GM19455 (cell line): ENCODE measurements around the gene CCDC137.

Experiments
- ATAC-seq: cut with Tn5 transposase; IDR thresholded peaks from one replicate; pipeline ENCODE4 v1.9.1; 2021; ENCODE audit not compliant: unreplicated experiment

Gene CCDC137

DNA sequence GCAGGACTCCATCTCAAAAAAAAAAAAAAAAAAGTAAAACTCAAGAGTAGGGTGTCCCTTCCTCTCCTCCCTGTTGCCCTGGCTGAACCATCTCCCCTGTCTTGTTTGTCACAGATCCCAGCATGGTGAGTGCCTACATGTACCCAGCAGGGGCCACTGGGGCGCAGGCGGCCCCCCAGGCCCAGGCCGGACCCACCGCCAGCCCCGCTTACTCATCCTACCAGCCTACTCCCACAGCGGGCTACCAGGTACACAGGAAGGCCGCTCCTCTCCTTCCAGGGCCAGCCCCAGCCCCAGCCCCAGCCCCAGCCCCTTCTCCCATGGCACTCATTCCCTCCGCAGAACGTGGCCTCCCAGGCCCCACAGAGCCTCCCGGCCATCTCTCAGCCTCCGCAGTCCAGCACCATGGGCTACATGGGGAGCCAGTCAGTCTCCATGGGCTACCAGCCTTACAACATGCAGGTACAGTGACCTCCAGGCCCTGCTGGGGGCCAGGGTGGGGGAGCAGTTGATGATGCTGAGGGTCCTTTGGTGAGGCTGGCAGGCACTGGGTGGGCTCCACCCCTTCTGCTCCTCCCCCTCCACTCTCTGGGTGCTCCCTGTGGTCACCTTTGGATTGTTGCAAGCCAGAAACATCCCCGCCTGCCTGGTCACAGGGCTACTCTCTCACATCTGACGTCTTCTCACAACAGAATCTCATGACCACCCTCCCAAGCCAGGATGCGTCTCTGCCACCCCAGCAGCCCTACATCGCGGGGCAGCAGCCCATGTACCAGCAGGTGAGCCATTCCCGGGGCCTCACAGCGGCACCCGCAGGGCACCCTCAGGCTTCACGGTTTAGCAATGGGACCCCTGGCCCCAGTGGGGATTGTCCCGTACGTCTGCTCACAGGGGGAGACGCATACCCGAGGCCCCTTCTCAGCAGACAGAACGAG, 34.1 kb downstream of the CCDC137 start:
- ATAC-seq, result no peak

DNA sequence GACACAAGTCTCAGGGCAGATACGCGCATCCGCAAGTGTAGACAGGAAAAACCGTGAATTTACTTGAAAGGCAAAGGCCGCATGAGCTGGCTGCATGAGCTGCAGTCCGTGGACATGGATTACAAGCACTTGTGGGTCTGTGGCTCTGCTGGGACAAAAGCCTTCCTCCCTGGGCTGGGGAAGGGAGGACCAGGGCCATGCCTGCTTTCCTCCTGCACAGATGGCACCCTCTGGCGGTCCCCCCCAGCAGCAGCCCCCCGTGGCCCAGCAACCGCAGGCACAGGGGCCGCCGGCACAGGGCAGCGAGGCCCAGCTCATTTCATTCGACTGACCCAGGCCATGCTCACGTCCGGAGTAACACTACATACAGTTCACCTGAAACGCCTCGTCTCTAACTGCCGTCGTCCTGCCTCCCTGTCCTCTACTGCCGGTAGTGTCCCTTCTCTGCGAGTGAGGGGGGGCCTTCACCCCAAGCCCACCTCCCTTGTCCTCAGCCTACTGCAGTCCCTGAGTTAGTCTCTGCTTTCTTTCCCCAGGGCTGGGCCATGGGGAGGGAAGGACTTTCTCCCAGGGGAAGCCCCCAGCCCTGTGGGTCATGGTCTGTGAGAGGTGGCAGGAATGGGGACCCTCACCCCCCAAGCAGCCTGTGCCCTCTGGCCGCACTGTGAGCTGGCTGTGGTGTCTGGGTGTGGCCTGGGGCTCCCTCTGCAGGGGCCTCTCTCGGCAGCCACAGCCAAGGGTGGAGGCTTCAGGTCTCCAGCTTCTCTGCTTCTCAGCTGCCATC, 34.9 kb downstream of the CCDC137 start:
- no peak for ATAC-seq

- peak; percentile 77 for ATAC-seq
Measured at GRCh38 chr17:81702934-81703746, 36.6 kb downstream of the CCDC137 start, which contains the start of gene MRPL12. Gene MRPL12, plus strand, starts transcription at chr17:81703367. Its CDS starts 135 bp downstream, at chr17:81703502.

- no peak for ATAC-seq
Measured at GRCh38 chr17:81703747-81704654, 37.5 kb downstream of the CCDC137 start.

DNA sequence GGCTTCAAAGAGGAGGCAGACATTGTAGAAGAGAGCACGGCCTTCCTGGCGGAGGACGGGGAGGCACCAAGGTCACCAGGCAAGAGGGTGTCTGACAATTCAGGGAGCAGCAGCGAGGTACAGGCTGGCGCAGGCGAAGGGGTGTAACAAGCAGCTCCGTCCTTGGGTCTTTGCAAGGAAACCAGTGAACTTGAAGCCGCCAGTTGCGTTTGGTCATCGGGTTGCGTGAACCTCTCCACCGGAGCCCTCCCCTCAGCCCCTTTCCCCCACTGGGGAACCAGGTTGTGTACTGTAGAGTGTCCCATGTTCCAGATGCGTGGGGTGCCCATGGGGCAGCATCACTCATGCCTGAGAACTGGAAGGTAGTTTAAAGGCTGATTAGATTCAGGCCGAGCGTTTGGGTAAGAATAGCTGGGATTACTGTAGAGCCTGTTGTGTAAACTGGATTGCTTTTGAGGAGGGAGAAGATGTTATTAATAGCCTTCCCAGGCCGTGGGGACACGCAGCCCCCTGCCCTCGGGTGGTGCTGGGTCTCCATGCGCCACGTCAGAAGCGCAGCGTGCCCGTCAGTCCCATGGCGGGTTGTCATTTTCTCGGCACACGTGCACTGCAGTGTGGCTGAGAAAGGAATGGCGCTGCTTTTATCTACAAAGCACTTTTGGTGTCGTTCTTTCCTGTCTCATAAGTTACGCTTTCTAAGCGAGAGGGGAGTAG, 39.1 kb downstream of the CCDC137 start:
- no peak for ATAC-seq

- no peak for ATAC-seq
Measured at GRCh38 chr17:81706232-81706611, 39.7 kb downstream of the CCDC137 start.

GRCh38 chr17:81706757-81707624, 40.5 kb downstream of the CCDC137 start:
- ATAC-seq, result no peak

DNA sequence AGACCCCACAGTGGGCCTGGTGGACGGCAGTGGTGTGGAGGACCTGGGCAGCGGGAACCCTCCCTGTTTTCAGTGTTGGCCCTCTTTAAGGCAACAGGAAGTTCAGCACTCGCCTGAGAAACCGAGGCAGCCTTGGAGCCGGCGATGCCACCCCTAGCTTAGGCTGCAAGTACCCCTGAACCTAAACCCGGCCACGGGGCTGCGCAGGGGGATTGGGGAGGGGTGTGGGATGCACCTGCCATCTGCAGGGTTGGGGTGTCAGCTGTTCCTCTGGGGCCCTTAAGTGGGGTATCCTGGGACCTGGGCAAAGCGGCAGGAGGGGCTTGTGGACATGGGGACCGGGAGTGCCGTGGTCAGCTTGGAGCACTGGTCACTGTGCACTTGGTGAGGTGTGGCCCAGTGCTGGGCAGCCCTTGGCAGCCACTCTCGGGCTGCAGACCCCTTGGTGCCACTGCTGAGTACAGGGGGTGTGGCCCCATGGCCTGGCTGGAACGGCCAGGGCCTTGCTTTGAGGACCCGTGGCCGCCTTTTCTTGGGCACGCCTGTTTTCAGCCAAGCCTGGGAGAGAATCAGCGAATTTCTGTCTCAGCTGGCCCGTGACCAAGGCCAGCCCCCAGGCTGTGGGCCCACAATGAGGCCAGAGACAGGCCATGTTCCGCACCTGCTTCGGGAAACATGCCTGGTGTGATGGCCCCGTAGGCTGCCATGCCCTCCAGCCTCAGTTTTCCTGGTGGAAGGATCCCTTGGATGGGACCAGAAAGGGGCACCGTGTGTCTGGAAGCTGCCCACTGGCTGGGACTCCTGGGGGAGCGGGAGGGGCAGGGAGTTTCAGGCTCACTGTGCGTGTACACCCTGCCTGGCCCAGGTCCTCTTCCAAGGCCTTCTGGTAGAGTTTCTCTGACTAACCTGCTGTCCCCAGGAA, 41.4 kb downstream of the CCDC137 start:
- no peak for ATAC-seq

GRCh38 chr17:81708739-81709185, 42.2 kb downstream of the CCDC137 start:
- ATAC-seq, result no peak

- no peak for ATAC-seq
Measured at GRCh38 chr17:81710514-81711308, 44.2 kb downstream of the CCDC137 start.

GRCh38 chr17:81711814-81712467, 45.4 kb downstream of the CCDC137 start, which contains the start of gene SLC25A10:
Gene SLC25A10, plus strand, starts transcription at chr17:81712284. Its CDS starts 143 bp downstream, at chr17:81712427.
- ATAC-seq, result peak; percentile 63

DNA sequence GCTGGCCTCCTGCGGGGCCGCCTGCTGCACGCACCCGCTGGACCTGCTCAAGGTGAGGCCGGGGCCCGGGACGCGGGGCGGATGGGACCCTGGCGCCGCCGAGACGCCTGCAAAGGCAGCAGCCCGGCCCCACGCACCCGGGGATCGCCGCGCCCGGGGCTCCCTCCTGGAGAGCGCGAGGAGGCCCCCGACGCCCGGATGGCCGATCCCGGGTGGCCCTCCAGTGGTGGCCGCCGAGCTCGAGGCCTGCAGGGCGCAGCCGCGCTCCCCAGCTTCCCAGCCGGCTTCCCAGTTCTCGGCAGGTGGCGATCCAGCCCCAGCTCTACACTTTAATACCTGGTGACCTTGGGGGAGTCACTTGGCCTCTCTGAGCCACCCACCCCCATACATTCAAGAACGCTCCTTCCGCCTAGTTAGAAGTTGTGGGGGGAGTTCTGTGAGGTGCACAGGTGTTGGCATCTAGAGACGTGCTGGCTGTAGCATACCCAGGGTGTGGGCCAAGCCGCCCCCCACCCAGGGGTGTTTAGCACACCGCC, 46.0 kb downstream of the CCDC137 start:
- peak; percentile 12 for ATAC-seq

- no peak for ATAC-seq
Measured at GRCh38 chr17:81713004-81713555, 46.5 kb downstream of the CCDC137 start.

- no peak for ATAC-seq
Measured at GRCh38 chr17:81713556-81714411, 47.2 kb downstream of the CCDC137 start.
